HepG2 (cell line): ENCODE data around the gene TRIM15. TPM values are rescaled to one million over a fixed set of nuclear protein-coding genes. Genes with fewer than 3 reads are reported as not detected.

Experiments used
- ATAC-seq: fragments of 200-7000 bp; cut with Tn5 transposase; 3 replicates; pipeline ENCODE4 v1.9.1; 2020; ENCODE audit warnings: mild to moderate bottlenecking, moderate library complexity
- BruUV-seq: library from RNA; stranded (reverse); fragments of 400-500 nt; replicated peaks from 2 replicates; lab custom pipeline; 2021; lab: Mats Ljungman, UMichigan
- CTCF ChIA-PET: fragments of 300-600 bp; formaldehyde crosslinking; extraction: SDS; loops from one replicate; lab custom pipeline; 2021; ENCODE audit warnings: low total read pairs, inconsistent platforms, low intra/inter-chr PET ratio; lab: Yijun Ruan, JAX
- POLR2A ChIA-PET: fragments of 350-600 bp; sonication (Branson Sonifier 250); formaldehyde crosslinking; loops from one replicate; lab custom pipeline; 2020; ENCODE audit warnings: antibody characterized with exemption, inconsistent platforms; lab: Yijun Ruan, JAX
- DNase-seq: peaks from one replicate; pipeline ENCODE4 v3.0.0-alpha.2; 2015; ENCODE audit warnings: low spot score
- FAIRE-seq: peaks from 3 replicates; lab custom pipeline; 2011; peaks lifted over from hg19 to GRCh38; lab: Jason Lieb, UNC
- H2AFZ ChIP-seq: one replicate; pipeline ENCODE4 v1.6.1; 2011; ENCODE audit warnings: low read length, inconsistent platforms
- H3K27ac ChIP-seq: fragments of 300-600 bp; 3 replicates; pipeline ENCODE4 v1.8.0; 2011; ENCODE audit warnings: mixed run types, mild to moderate bottlenecking, mixed read lengths, low read length, inconsistent platforms; ENCODE audit not compliant: insufficient read depth; ENCODE audit errors: extremely low read length
- H3K27me3 ChIP-seq, 2 experiments: fragments of 200-600 bp in 1 of 2; 2 replicates in 1 of 2; 3 replicates in 1 of 2; pipeline versions ENCODE4 v1.6.0 to v1.8.0; 2011; ENCODE audit warnings: low read length in 2 of 2, mild to moderate bottlenecking in 2 of 2, moderate library complexity in 2 of 2, inconsistent platforms in 1 of 2; ENCODE audit not compliant: insufficient read depth in 2 of 2, control insufficient read depth in 1 of 2
- H3K36me3 ChIP-seq, 2 experiments: fragments of 200-600 bp in 1 of 2; replicated peaks in 1 of 2; 2 replicates in 1 of 2; 3 replicates in 1 of 2; pipeline versions ENCODE4 v1.5.1 to v1.8.0; 2011; ENCODE audit warnings: low read length in 2 of 2, inconsistent platforms in 1 of 2; ENCODE audit not compliant: insufficient read depth in 2 of 2, control insufficient read depth in 1 of 2
- H3K4me1 ChIP-seq: 2 replicates; pipeline ENCODE4 v1.5.1; 2012; ENCODE audit warnings: low read length, inconsistent platforms; ENCODE audit not compliant: insufficient read depth
- H3K4me2 ChIP-seq: 2 replicates; pipeline ENCODE4 v1.6.0; 2011; ENCODE audit warnings: low read depth, low read length, inconsistent platforms
- H3K4me3 ChIP-seq, 3 experiments: fragments of 200-600 bp in 1 of 3; sonication (generic), shearing (Covaris generic) in 1 of 3; replicated peaks in 1 of 3; 2 replicates each; pipeline ENCODE4 v1.5.1; 2011 to 2016; ENCODE audit warnings: low read length in 3 of 3, inconsistent platforms in 2 of 3, low read depth in 2 of 3, mild to moderate bottlenecking in 2 of 3, control low read depth in 1 of 3, mixed read lengths in 1 of 3; ENCODE audit not compliant: insufficient read depth in 1 of 3
- H3K79me2 ChIP-seq: one replicate; pipeline ENCODE4 v1.6.1; 2011; ENCODE audit warnings: low read length, inconsistent platforms; ENCODE audit not compliant: insufficient read depth
- H3K9ac ChIP-seq: 2 replicates; pipeline ENCODE4 v1.6.0; 2011; ENCODE audit warnings: mild to moderate bottlenecking, low read depth, low read length, inconsistent platforms; ENCODE audit not compliant: insufficient read depth
- H3K9me3 ChIP-seq: 2 replicates; pipeline ENCODE4 v1.5.1; 2012; ENCODE audit warnings: mild to moderate bottlenecking, low read length
- H4K20me1 ChIP-seq: 2 replicates; pipeline ENCODE4 v1.6.0; 2011; ENCODE audit warnings: inconsistent platforms, mild to moderate bottlenecking, low read length, moderate library complexity; ENCODE audit not compliant: insufficient read depth
- CBX1 ChIP-seq: IDR thresholded peaks from one replicate; pipeline ENCODE4 v1.6.1; 2016; ENCODE audit warnings: antibody characterized with exemption, low read depth
- CBX2 ChIP-seq, 2 experiments: fragments of 200-600 bp in 1 of 2; sonication (generic); formaldehyde crosslinking in 1 of 2; IDR thresholded peaks; 2 replicates each; pipeline versions ENCODE4 v1.7.0 to v1.8.1; 2018 to 2022; ENCODE audit warnings: low read depth in 2 of 2, low read length in 1 of 2, mild to moderate bottlenecking in 1 of 2, missing genetic modification reagents in 1 of 2
- CEBPZ ChIP-seq: IDR thresholded peaks from 2 replicates; pipeline ENCODE4 v1.6.1; 2012; ENCODE audit warnings: low read length, improper control_type of control experiment
- DMAP1 ChIP-seq: IDR thresholded peaks from 2 replicates; pipeline ENCODE4 v1.6.1; 2016
- HMG20A ChIP-seq: IDR thresholded peaks from 2 replicates; pipeline ENCODE4 v1.6.1; 2016; ENCODE audit warnings: borderline replicate concordance
- KDM6A ChIP-seq: IDR thresholded peaks from 2 replicates; pipeline ENCODE4 v1.6.1; 2016; ENCODE audit warnings: low read depth
- NFRKB ChIP-seq: fragments of 450-650 bp; IDR thresholded peaks from 2 replicates; pipeline ENCODE4 v1.6.1; 2017
- NKX3-1 ChIP-seq: sonication (generic); formaldehyde crosslinking; IDR thresholded peaks from 2 replicates; pipeline ENCODE4 v1.5.0; 2020; ENCODE audit warnings: missing genetic modification reagents
- POLR2G ChIP-seq: fragments of 200-400 bp; formaldehyde crosslinking; IDR thresholded peaks from 2 replicates; pipeline ENCODE4 v1.6.1; 2018; ENCODE audit warnings: mild to moderate bottlenecking, low read depth, low read length, moderate library complexity
- RXRB ChIP-seq: IDR thresholded peaks from 2 replicates; pipeline ENCODE4 v1.6.1; 2016; ENCODE audit warnings: borderline replicate concordance, missing genetic modification reagents, missing compliant biosample characterization
- SALL1 ChIP-seq: sonication (generic); formaldehyde crosslinking; IDR thresholded peaks from 2 replicates; pipeline ENCODE4 v1.8.0; 2022; ENCODE audit warnings: mild to moderate bottlenecking, missing genetic modification reagents
- SP140L ChIP-seq: sonication (generic); formaldehyde crosslinking; IDR thresholded peaks from 2 replicates; pipeline ENCODE4 v1.4.0; 2020; ENCODE audit warnings: missing genetic modification reagents, borderline replicate concordance
- ZBTB42 ChIP-seq: sonication (generic); formaldehyde crosslinking; IDR thresholded peaks from 2 replicates; pipeline ENCODE4 v1.5.0; 2020; ENCODE audit warnings: mild to moderate bottlenecking, missing genetic modification reagents
- ZGPAT ChIP-seq: IDR thresholded peaks from 2 replicates; pipeline ENCODE4 v1.6.1; 2016; ENCODE audit warnings: mild to moderate bottlenecking
- ZMAT5 ChIP-seq: sonication (generic); formaldehyde crosslinking; IDR thresholded peaks from 2 replicates; pipeline ENCODE4 v1.5.0; 2020; ENCODE audit warnings: mild to moderate bottlenecking, low read depth, missing genetic modification reagents, borderline replicate concordance
- ZNF564 ChIP-seq: sonication (generic); formaldehyde crosslinking; IDR thresholded peaks from 2 replicates; pipeline ENCODE4 v1.8.1; 2023; ENCODE audit warnings: mild to moderate bottlenecking, missing genetic modification reagents
- WGBS: methylation state at CpG from one replicate; pipeline ENCODE4 v1.1.6; 2017; ENCODE audit warnings: low lambda C conversion rate; 5-methylcytosine and 5-hydroxymethylcytosine counted together
- in situ Hi-C: cut with HindIII; loops from 2 replicates; pipeline ENCODE4 v1.10.0; 2017; ENCODE audit warnings: low pct_unique_long_range_greater_than_20kb; ENCODE audit not compliant: extremely low pct_ligation_motif_present
- intact Hi-C: fragments of 100-400 bp; cut with micrococcal nuclease; formaldehyde crosslinking; loops from one replicate; pipeline ENCODE4 v1.10.0; 2022; ENCODE audit not compliant: unreplicated experiment
- polyA plus RNA-seq, 8 experiments: library from polyadenylated mRNA; depleted of rRNA in 3 of 8; stranded (reverse) in 7 of 8; unstranded in 1 of 8; fragments of >200 nt; fragmentation: Illumina TruSeq in 4 of 8; extraction: Trizol in 4 of 8; gene quantifications; 2 replicates each; pipeline versions ENCODE4 v1.2.1 to v1.2.3, GENCODE V29; 2011 to 2016; ENCODE audit warnings: low read depth in 4 of 8, missing spikeins in 1 of 8, mixed read lengths in 1 of 8; ENCODE audit not compliant: insufficient read depth in 1 of 8
- total RNA-seq, 5 experiments: library from RNA; depleted of rRNA; stranded (reverse); fragments of >200 nt; fragmentation: Illumina TruSeq; extraction: Trizol; gene quantifications; 2 replicates each; pipeline ENCODE4 v1.2.3, GENCODE V29; 2016; ENCODE audit warnings: low read depth in 1 of 5

The TRIM15 gene
- total and polyA plus RNA-seq, 2 of the 13 experiments (the other 11 are each of a cell fraction or from before 2014, with no cell fraction given): 35.1 to 38.2 TPM

GRCh38 chr6:30157581-30157980 lies 5.8 kb upstream of the TRIM15 start:
- H2AFZ ChIP-seq: no peak overlapping the region
- no peaks in the 10 kb centered on the region for H4K20me1 ChIP-seq
- H3K79me2 ChIP-seq: no peaks in the 10 kb centered on the region
- ATAC-seq: no peak
- ChIA-PET CTCF (no interaction called here), POLR2A (no interaction called here)
- no peak overlapping the region for H3K4me3 ChIP-seq
- DNase-seq: no peak
- H3K4me2 ChIP-seq: no peak overlapping the region
- no peak overlapping the region for H3K9ac ChIP-seq
- intact Hi-C loops (no loop called here), in situ Hi-C loops (no loop called here)
- no TSS peak for BruUV-seq
- H3K27me3 ChIP-seq: no peaks in the 10 kb centered on the region
- TF ChIP-seq DMAP1 (CRISPR knock-in tag) (no peak), KDM6A (CRISPR knock-in tag) (no peak)
- peaks cover 67% of the 10 kb centered on the region for H3K4me1 ChIP-seq
- no peak overlapping the region for H3K27ac ChIP-seq
- FAIRE-seq: no peak
- no peaks in the 10 kb centered on the region for H3K9me3 ChIP-seq
- no peaks in the 10 kb centered on the region for H3K36me3 ChIP-seq

GRCh38 chr6:30157999-30158398 lies 5.3 kb upstream of the TRIM15 start:
- Histone ChIP-seq H3K36me3 (no peaks in the 10 kb centered on the region), H3K27ac (no peak overlapping the region), H3K79me2 (no peaks in the 10 kb centered on the region), H3K4me3 (no peak overlapping the region), H3K9me3 (no peaks in the 10 kb centered on the region), H3K4me1 (peaks cover 64% of the 10 kb centered on the region), H3K4me2 (no peak overlapping the region), H3K9ac (no peak overlapping the region), H2AFZ (no peak overlapping the region), H4K20me1 (no peaks in the 10 kb centered on the region), H3K27me3 (no peaks in the 10 kb centered on the region)
- no peak for FAIRE-seq
- in situ Hi-C loops: no loop called here
- BruUV-seq: no TSS peak
- no peak for ATAC-seq
- ChIA-PET CTCF (no interaction called here), POLR2A (no interaction called here)
- intact Hi-C loops: no loop called here
- DNase-seq: no peak
- 95% methylated on average over 2 of the region's 2 CpGs for WGBS
- TF ChIP-seq SP140L (CRISPR knock-in tag) (no peak), ZBTB42 (CRISPR knock-in tag) (no peak), CEBPZ (no peak), CBX1 (no peak), ZNF564 (no peak), ZMAT5 (no peak), SALL1 (CRISPR knock-in tag) (no peak), POLR2G (no peak), ZGPAT (no peak), HMG20A (CRISPR knock-in tag) (no peak), CBX2 (IDR thresholded peaks at IDR 0.05; ENCODE audit: low read depth, low read length) (no peak), CBX2 (CRISPR knock-in tag; IDR thresholded peaks at IDR 0.05; ENCODE audit: low read depth) (no peak), NKX3-1 (CRISPR knock-in tag) (no peak), NFRKB (no peak), RXRB (CRISPR knock-in tag) (no peak)
